ENCODE data around the gene HHIP. TPM values are rescaled to one million over a fixed set of nuclear protein-coding genes. Genes with fewer than 3 reads are reported as not detected.
"Not testable (repeated sequence)": the region's sequence is repeated elsewhere in the genome, so short reads cannot be mapped to it uniquely, and the experiment has no call there.

The HHIP gene
- total and polyA plus RNA-seq, 8 donors, result 0.12 to 25.3 (median 0.65) TPM

DNA sequence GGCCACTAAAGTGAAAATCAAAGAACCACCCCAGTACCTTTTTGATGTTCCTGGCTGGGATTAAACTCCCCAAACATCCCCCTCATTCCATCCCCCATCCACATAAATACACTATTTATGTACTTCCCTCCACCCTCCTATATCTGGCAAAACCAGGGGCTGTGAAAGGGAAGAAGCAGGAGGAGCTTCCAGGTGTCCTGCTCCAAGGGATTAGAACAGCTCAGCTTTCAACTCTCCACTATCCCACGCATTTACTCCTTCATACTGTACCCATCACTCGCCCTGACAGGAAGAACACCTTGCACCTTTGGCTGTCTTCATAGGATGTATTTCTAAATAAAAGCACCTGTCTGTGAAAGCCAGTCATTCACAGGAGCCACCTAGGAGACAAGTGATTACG lies 140.0 kb downstream of the HHIP start:
- Histone ChIP-seq H3K27me3 (no peaks in the 10 kb centered on the region), H3K4me3 (no peak overlapping the region), H3K4me1 (peaks cover 0 to 9% (median 7%) of the 10 kb centered on the region in 3 donors), H3K27ac (no peak overlapping the region), H3K9me3 (no peaks in the 10 kb centered on the region), H3K36me3 (no peaks in the 10 kb centered on the region)
- TF ChIP-seq, protein P1, sequence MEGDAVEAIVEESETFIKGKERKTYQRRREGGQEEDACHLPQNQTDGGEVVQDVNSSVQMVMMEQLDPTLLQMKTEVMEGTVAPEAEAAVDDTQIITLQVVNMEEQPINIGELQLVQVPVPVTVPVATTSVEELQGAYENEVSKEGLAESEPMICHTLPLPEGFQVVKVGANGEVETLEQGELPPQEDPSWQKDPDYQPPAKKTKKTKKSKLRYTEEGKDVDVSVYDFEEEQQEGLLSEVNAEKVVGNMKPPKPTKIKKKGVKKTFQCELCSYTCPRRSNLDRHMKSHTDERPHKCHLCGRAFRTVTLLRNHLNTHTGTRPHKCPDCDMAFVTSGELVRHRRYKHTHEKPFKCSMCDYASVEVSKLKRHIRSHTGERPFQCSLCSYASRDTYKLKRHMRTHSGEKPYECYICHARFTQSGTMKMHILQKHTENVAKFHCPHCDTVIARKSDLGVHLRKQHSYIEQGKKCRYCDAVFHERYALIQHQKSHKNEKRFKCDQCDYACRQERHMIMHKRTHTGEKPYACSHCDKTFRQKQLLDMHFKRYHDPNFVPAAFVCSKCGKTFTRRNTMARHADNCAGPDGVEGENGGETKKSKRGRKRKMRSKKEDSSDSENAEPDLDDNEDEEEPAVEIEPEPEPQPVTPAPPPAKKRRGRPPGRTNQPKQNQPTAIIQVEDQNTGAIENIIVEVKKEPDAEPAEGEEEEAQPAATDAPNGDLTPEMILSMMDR (IDR thresholded peaks at IDR 0.05), result no peak
- intact Hi-C loops (cut with DNase I), result no loop called here
- FAIRE-seq (no peak), ATAC-seq (no peak), DNase-seq (no peak)
- 74 to 80% methylated on average over 3 of the region's 3 CpGs for WGBS, 2 donors

DNA sequence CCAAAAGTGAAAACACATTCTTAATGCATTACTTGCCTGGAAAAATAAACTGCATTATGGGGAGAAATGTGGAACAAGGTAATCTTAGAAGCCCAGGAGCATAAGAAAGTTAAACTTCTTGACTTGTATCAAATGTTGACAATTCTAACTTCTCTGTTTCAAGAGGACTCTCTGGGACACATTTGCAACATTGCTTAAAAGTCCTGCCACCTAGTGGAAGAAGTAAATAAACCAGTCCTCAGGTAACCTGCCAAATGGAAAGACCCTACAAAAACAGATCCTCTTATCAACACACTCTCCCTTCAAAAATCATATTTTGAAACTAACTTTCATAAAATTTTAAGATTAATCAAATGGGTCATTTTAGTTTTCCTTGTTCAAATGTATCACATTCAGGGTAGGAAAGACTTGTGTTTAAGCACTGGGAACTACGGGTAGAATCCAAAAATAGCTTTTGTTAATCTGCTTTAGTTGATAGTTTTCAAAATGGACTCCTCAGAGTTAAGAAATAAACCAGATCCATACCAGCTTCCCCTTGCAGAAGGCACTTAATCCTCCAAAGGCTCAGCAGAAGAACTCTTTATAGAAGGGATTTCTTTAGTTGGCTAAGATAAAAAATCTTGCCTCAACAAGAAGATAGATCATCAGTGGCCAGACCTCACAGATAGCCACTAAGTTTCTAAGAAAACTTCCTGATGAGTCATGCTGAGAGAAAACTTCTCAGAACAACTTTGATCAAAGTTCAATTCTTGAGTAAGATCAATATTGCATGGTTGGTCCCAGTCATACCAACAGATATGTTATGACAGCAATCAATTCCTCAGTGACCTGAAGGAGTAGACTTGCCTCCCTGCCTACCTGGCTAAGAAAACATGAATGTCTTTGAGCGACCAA lies 141.7 kb downstream of the HHIP start:
- no peaks in the 10 kb centered on the region for H3K27me3 ChIP-seq
- intact Hi-C loops (cut with DNase I), result no loop called here
- TF ChIP-seq, protein P1 (IDR thresholded peaks at IDR 0.05), result peak in 2 of 4 donors; percentile 30 to 41
- ATAC-seq (peak; percentile 66 to 82 (median 75)), DNase-seq (no peak), FAIRE-seq (no peak)
- 42 to 44% methylated on average over 2 of the region's 2 CpGs for WGBS, 2 donors
- peaks cover 0 to 9% (median 7%) of the 10 kb centered on the region in 3 donors for H3K4me1 ChIP-seq
- H3K36me3 ChIP-seq, result no peaks in the 10 kb centered on the region
- H3K27ac ChIP-seq, result no peak overlapping the region
- H3K9me3 ChIP-seq, result no peaks in the 10 kb centered on the region
- no peak overlapping the region for H3K4me3 ChIP-seq

DNA sequence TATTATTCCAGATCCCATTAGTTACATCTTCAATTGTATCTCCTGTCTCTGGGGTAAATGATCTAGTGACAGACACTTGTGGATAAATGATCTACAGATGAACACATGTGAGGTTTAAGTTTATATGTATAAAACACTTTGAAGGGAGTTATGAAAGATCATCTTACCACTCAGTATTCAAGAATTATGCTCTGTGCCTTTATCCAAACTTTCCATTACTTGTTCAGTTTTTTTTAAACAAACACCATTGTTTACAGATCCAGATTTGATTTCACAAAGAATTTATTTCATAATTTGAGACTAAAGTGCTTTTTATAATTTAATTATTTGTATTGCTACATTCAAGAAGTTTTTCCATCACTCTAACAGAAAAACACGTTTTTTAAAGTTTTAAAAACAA lies 142.5 kb downstream of the HHIP start:
- ATAC-seq, result no peak

DNA sequence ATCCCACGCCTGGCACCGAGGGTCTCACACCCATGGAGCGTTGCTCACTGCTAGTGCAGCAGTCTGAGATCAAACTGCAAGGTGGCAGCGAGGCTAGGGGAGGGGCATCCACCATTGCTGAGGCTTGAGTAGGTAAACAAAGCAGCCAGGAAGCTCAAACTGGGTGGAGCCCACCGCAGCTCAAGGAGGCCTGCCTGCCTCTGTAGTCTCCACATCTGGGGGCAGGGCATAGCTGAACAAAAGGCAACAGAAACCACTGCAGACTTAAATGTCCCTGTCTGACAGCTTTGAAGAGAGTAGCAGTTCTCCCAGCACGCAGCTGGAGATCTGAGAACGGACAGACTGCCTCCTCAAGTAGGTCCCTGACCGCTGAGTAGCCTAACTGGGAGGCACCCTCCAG lies 146.0 kb downstream of the HHIP start:
- DNase-seq, result peak in 1 of 6 donors; percentile 21
- ATAC-seq; H3K4me1 ChIP-seq; intact Hi-C loops (cut with DNase I); H3K9me3 ChIP-seq; H3K4me3 ChIP-seq; H3K27ac ChIP-seq; H3K36me3 ChIP-seq; FAIRE-seq; H3K27me3 ChIP-seq: not testable (repeated sequence)
- 77 to 85% methylated on average over 8 of the region's 8 CpGs for WGBS, 2 donors

More for the DNA sequence above, 142.5 kb downstream of the HHIP start:
- H3K4me3 ChIP-seq, result no peak overlapping the region
- no peak overlapping the region for H3K27ac ChIP-seq
- TF ChIP-seq, protein P1 (IDR thresholded peaks at IDR 0.05), result no peak
- no peaks in the 10 kb centered on the region for H3K36me3 ChIP-seq
- intact Hi-C loops (cut with DNase I), result no loop called here
- H3K9me3 ChIP-seq, result no peaks in the 10 kb centered on the region
- peaks cover 0 to 9% (median 7%) of the 10 kb centered on the region in 3 donors for H3K4me1 ChIP-seq
- DNase-seq, result no peak
- WGBS, 2 donors, result 54 to 58% methylated on average over 1 of the region's 1 CpG
- no peaks in the 10 kb centered on the region for H3K27me3 ChIP-seq
- FAIRE-seq, result peak; percentile 13
